ENCODE data around the gene ARRDC4. TPM values are rescaled to one million over a fixed set of nuclear protein-coding genes. Genes with fewer than 3 reads are reported as not detected.

ARRDC4 gene
- total and polyA plus RNA-seq, 9 of the 15 experiments (the other 6 are each of a cell fraction or from before 2014, with no cell fraction given) = 4.3 to 16.1 (median 14.4) TPM

DNA sequence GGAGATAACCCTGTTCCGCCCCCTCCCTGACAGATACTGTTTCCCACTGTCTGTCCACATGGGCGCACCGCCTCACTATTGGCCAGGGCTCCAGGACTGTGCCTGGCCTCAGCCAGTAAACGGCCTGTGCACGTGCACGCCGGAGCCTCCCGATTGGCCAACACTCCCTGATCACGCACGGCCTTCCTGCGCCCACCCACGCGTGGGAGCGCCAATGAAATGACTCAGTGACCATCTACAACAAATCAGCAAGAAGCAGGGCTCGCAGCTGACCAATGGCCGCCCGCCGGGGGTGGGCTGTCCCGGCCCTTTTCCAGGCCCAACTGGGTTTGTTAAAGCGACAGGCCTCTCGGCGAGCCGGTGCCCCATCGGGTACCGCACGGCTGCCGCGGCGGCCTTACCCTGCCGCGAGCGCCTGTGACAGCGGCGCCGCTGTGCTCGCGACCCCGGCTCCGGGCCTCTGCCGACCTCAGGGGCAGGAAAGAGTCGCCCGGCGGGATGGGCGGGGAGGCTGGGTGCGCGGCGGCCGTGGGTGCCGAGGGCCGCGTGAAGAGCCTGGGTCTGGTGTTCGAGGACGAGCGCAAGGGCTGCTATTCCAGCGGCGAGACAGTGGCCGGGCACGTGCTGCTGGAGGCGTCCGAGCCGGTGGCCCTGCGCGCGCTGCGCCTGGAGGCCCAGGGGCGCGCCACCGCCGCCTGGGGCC lies at the start of gene ARRDC4 (continued):
- no peak for TF ChIP-seq KAT2B (IDR thresholded peaks at IDR 0.05; ENCODE audit: low read depth, low read length)
- no peak for TF ChIP-seq TRIM28 (IDR thresholded peaks at IDR 0.05)
- no peak for TF ChIP-seq SETDB1 (IDR thresholded peaks at IDR 0.05; ENCODE audit: low read length)
- TF ChIP-seq CSDE1 (IDR thresholded peaks at IDR 0.05) = no peak
- no peak for TF ChIP-seq ZNF589 (CRISPR knock-in tag; IDR thresholded peaks at IDR 0.05; ENCODE audit: low read depth)
- peak; percentile 93 for TF ChIP-seq CHD2 (IDR thresholded peaks at IDR 0.05; ENCODE audit: low read depth, low read length)
- no peak for TF ChIP-seq POU5F1 (IDR thresholded peaks at IDR 0.05; ENCODE audit: borderline replicate concordance, low read depth, low read length, partially characterized antibody)
- no peak for TF ChIP-seq KDM4B (IDR thresholded peaks at IDR 0.05; ENCODE audit: borderline replicate concordance in 2 of 2, low read depth in 1 of 2)
- TF ChIP-seq DPF2 (IDR thresholded peaks at IDR 0.05) = no peak
- no peak for TF ChIP-seq EZH2 (IDR thresholded peaks at IDR 0.05; ENCODE audit: borderline replicate concordance, low read depth, low read length)
- TF ChIP-seq CEBPG (CRISPR knock-in tag; IDR thresholded peaks at IDR 0.05) = no peak
- TF ChIP-seq CEBPG (tag; conservative IDR thresholded peaks at IDR 0.05 in 1 of 2, IDR thresholded peaks at IDR 0.05 in 1 of 2) = peak in 1 of 2 experiments; percentile 77; a peak in 2 of 4 replicates
- no peak for TF ChIP-seq KLF6 (CRISPR knock-in tag; IDR thresholded peaks at IDR 0.05; ENCODE audit: borderline replicate concordance)
- TF ChIP-seq, protein P1, sequence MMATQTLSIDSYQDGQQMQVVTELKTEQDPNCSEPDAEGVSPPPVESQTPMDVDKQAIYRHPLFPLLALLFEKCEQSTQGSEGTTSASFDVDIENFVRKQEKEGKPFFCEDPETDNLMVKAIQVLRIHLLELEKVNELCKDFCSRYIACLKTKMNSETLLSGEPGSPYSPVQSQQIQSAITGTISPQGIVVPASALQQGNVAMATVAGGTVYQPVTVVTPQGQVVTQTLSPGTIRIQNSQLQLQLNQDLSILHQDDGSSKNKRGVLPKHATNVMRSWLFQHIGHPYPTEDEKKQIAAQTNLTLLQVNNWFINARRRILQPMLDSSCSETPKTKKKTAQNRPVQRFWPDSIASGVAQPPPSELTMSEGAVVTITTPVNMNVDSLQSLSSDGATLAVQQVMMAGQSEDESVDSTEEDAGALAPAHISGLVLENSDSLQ (IDR thresholded peaks at IDR 0.05) = peak; percentile 78
- no peak for TF ChIP-seq ZFP1 (CRISPR knock-in tag; IDR thresholded peaks at IDR 0.05)
- no peak for TF ChIP-seq SMAD2 (IDR thresholded peaks at IDR 0.05; ENCODE audit: low read depth, low read length)
- no peak for TF ChIP-seq RBM17 (IDR thresholded peaks at IDR 0.05; ENCODE audit: borderline replicate concordance, low read depth, low read length)
- TF ChIP-seq STAT5B (CRISPR knock-in tag; IDR thresholded peaks at IDR 0.05) = no peak
- no peak for TF ChIP-seq FUS (optimal IDR thresholded peaks at IDR 0.05; ENCODE audit: low read depth, low read length)
- TF ChIP-seq, protein P2, sequence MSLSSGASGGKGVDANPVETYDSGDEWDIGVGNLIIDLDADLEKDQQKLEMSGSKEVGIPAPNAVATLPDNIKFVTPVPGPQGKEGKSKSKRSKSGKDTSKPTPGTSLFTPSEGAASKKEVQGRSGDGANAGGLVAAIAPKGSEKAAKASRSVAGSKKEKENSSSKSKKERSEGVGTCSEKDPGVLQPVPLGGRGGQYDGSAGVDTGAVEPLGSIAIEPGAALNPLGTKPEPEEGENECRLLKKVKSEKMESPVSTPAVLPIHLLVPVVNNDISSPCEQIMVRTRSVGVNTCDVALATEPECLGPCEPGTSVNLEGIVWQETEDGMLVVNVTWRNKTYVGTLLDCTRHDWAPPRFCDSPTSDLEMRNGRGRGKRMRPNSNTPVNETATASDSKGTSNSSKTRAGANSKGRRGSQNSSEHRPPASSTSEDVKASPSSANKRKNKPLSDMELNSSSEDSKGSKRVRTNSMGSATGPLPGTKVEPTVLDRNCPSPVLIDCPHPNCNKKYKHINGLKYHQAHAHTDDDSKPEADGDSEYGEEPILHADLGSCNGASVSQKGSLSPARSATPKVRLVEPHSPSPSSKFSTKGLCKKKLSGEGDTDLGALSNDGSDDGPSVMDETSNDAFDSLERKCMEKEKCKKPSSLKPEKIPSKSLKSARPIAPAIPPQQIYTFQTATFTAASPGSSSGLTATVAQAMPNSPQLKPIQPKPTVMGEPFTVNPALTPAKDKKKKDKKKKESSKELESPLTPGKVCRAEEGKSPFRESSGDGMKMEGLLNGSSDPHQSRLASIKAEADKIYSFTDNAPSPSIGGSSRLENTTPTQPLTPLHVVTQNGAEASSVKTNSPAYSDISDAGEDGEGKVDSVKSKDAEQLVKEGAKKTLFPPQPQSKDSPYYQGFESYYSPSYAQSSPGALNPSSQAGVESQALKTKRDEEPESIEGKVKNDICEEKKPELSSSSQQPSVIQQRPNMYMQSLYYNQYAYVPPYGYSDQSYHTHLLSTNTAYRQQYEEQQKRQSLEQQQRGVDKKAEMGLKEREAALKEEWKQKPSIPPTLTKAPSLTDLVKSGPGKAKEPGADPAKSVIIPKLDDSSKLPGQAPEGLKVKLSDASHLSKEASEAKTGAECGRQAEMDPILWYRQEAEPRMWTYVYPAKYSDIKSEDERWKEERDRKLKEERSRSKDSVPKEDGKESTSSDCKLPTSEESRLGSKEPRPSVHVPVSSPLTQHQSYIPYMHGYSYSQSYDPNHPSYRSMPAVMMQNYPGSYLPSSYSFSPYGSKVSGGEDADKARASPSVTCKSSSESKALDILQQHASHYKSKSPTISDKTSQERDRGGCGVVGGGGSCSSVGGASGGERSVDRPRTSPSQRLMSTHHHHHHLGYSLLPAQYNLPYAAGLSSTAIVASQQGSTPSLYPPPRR (CRISPR knock-in tag; IDR thresholded peaks at IDR 0.05; ENCODE audit: borderline replicate concordance) = no peak
- TF ChIP-seq KLF10 (CRISPR knock-in tag; IDR thresholded peaks at IDR 0.05) = no peak
- TF ChIP-seq KHSRP (IDR thresholded peaks at IDR 0.05) = no peak
- no peak for TF ChIP-seq DNMT1 (IDR thresholded peaks at IDR 0.05)
- TF ChIP-seq, protein P3, sequence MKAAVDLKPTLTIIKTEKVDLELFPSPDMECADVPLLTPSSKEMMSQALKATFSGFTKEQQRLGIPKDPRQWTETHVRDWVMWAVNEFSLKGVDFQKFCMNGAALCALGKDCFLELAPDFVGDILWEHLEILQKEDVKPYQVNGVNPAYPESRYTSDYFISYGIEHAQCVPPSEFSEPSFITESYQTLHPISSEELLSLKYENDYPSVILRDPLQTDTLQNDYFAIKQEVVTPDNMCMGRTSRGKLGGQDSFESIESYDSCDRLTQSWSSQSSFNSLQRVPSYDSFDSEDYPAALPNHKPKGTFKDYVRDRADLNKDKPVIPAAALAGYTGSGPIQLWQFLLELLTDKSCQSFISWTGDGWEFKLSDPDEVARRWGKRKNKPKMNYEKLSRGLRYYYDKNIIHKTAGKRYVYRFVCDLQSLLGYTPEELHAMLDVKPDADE (conservative IDR thresholded peaks at IDR 0.05; ENCODE audit: control insufficient read depth, low read depth, low read length) = no peak; the same call in 1 of the 2 replicates
